ENCODE data around the gene PRKAG1. TPM values are rescaled to one million over a fixed set of nuclear protein-coding genes. Genes with fewer than 3 reads are reported as not detected.

PRKAG1 gene
- total RNA-seq, 1 experiment from 2014 or later = 34.2 TPM

- peaks cover 15% of the 10 kb centered on the region for H3K4me1 Mint-ChIP-seq (ENCODE audit: low read depth, unreplicated experiment)
- no peak overlapping the region for H3K27ac Mint-ChIP-seq (ENCODE audit: unreplicated experiment)
- intact Hi-C loops (cut with micrococcal nuclease; ENCODE audit: unreplicated experiment) = no loop called here
- CTCF ChIA-PET = interaction anchor here (1.1 kb wide), 1 partner anchor 67 kb away, joined by 4 read pairs; no protein-coding TSS in a partner anchor
- no TSS peak for BruUV-seq (replicated peaks)
- DNase-seq = no peak
- peaks cover 47% of the 10 kb centered on the region for H3K36me3 Mint-ChIP-seq (ENCODE audit: insufficient read depth, unreplicated experiment)
- H3K9me3 Mint-ChIP-seq (ENCODE audit: low read depth, unreplicated experiment) = no peaks in the 10 kb centered on the region
- TF ChIP-seq CTCF (IDR thresholded peaks at IDR 0.05; ENCODE audit: unreplicated experiment) = no peak
- H3K27me3 Mint-ChIP-seq (ENCODE audit: unreplicated experiment) = no peaks in the 10 kb centered on the region
- no peak overlapping the region for H3K4me3 Mint-ChIP-seq (ENCODE audit: low read depth, unreplicated experiment)
Measured at GRCh38 chr12:49020441-49020840, 1.9 kb upstream of the PRKAG1 start.

GRCh38 chr12:49019443-49020324, 1.1 kb upstream of the PRKAG1 start:
- BruUV-seq (replicated peaks) = no TSS peak
- peak; percentile 46 for DNase-seq
- CTCF ChIA-PET = interaction anchor here (0.6 to 1.1 kb wide), 2 partner anchors 38 to 68 kb away, joined by 4 read pairs; no protein-coding TSS in a partner anchor

DNA sequence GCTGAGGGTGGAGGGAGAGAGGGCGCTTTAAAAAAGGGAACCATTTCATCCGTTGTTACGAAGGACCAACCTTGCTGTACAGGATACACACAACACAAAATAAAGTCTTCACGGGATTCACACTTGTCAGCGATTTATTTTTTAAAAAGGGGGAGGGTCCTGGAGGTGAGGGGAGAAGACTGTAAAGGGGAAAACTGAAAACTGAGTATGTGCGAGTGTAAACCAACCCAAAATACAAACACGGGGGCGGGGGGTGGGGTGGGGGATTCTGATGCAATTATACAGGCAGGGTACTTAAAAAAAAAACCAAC, 499 bp upstream of the PRKAG1 start:
- no peak for DNase-seq
- Mint-ChIP-seq H3K4me1 (ENCODE audit: low read depth, unreplicated experiment) (peaks cover 15% of the 10 kb centered on the region), H3K27me3 (ENCODE audit: unreplicated experiment) (no peaks in the 10 kb centered on the region), H3K4me3 (ENCODE audit: low read depth, unreplicated experiment) (peak overlapping the region; percentile 87), H3K36me3 (ENCODE audit: insufficient read depth, unreplicated experiment) (peaks cover 45% of the 10 kb centered on the region), H3K9me3 (ENCODE audit: low read depth, unreplicated experiment) (no peaks in the 10 kb centered on the region), H3K27ac (ENCODE audit: unreplicated experiment) (peak overlapping the region; percentile 86)
- TF ChIP-seq CTCF (IDR thresholded peaks at IDR 0.05; ENCODE audit: unreplicated experiment) = no peak
- TSS peak; percentile 96 for BruUV-seq (replicated peaks)
- CTCF ChIA-PET = interaction anchor here (0.6 to 1.1 kb wide), 2 partner anchors 38 to 69 kb away, joined by 4 read pairs; no protein-coding TSS in a partner anchor
- intact Hi-C loops (cut with micrococcal nuclease; ENCODE audit: unreplicated experiment) = no loop called here

More at GRCh38 chr12:49019443-49020324, 1.1 kb upstream of the PRKAG1 start:
- Mint-ChIP-seq H3K36me3 (ENCODE audit: insufficient read depth, unreplicated experiment) (peaks cover 47% of the 10 kb centered on the region), H3K27me3 (ENCODE audit: unreplicated experiment) (no peaks in the 10 kb centered on the region), H3K9me3 (ENCODE audit: low read depth, unreplicated experiment) (no peaks in the 10 kb centered on the region), H3K27ac (ENCODE audit: unreplicated experiment) (peak overlapping the region; percentile 86), H3K4me3 (ENCODE audit: low read depth, unreplicated experiment) (peak overlapping the region; percentile 87), H3K4me1 (ENCODE audit: low read depth, unreplicated experiment) (peaks cover 15% of the 10 kb centered on the region)
- intact Hi-C loops (cut with micrococcal nuclease; ENCODE audit: unreplicated experiment) = no loop called here
- peak; percentile 14 for TF ChIP-seq CTCF (IDR thresholded peaks at IDR 0.05; ENCODE audit: unreplicated experiment)

DNA sequence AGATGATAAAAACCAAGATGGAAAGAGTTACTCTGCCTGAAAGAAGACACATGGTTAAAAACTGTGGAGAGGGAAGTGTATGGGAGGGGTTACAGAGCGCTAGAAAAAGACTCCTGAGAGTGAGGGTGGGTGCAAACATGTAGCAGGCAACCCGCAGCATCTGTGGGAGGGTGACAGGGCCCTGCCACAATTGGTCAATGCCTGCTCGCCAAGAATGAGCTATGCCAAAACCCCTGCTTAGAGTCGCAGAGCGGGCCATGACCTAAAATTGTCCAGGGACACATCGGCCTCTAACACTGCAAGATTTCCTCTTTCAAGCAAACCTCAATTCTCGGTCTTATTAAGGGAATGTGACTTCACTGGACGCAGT, 700 bp downstream of the PRKAG1 start:
- Mint-ChIP-seq H3K4me3 (ENCODE audit: low read depth, unreplicated experiment) (peak overlapping the region; percentile 87), H3K36me3 (ENCODE audit: insufficient read depth, unreplicated experiment) (peaks cover 35% of the 10 kb centered on the region), H3K4me1 (ENCODE audit: low read depth, unreplicated experiment) (peaks cover 15% of the 10 kb centered on the region), H3K27me3 (ENCODE audit: unreplicated experiment) (no peaks in the 10 kb centered on the region), H3K9me3 (ENCODE audit: low read depth, unreplicated experiment) (no peaks in the 10 kb centered on the region), H3K27ac (ENCODE audit: unreplicated experiment) (peak overlapping the region; percentile 86)
- intact Hi-C loops (cut with micrococcal nuclease; ENCODE audit: unreplicated experiment) = no loop called here
- no TSS peak for BruUV-seq (replicated peaks)
- TF ChIP-seq CTCF (IDR thresholded peaks at IDR 0.05; ENCODE audit: unreplicated experiment) = no peak
- peak; percentile 10 for DNase-seq
- CTCF ChIA-PET = interaction anchor here (0.6 to 1.0 kb wide), 7 partner anchors 15 to 91 kb away, joined by 3 to 5 read pairs (median 3); partner anchors contain the start of genes DDN and RHEBL1

All from Calu3 (cell line).